CMK (cell line): ENCODE results near the gene NKX3-2.
"Not testable (repeated sequence)": the region's sequence is repeated elsewhere in the genome, so short reads cannot be mapped to it uniquely, and the experiment has no call there.

Experiments
- DNase-seq: peaks from one replicate; pipeline ENCODE4 v3.0.0-alpha.2; 2010; ENCODE audit warnings: low read depth

The NKX3-2 gene

DNA sequence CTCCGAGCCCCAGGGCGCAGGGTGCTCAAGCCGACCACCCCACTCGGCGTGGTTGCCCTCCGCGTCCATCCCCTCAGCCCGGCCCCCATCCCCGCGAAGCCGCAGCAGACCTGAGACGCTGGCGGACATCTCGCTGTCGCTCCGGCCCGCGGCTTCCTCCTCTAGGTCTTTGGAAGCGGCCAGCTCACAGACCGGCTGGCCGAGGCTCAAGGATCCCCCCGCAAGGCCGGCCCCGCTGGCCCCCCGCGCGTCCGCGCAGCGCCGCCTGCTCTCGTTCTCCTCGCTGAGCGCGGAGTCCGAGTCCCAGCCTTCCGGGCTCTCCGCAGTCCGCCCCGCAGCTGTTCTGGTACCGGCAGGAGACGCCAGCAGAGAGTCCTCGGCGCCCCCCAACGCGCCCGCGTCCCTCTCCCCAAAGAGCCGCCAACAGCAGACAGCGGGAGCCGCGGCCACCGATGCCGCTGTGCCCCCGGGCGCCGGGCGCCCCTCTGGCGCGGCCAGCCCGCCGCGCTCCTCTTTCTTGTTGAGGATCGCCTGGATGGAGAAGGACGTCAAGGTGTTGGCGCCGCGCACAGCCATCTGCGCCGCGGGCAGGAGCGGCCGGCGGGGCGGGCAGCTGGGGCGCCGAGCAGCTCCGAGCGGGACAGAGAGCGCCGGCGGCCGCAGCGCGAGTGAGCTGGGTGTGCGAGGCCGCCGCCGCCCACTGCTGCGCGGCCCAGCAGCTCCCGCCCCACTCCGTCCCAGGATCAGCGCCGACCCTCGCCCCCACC is at the start of gene NKX3-2:
NKX3-2 (minus strand) TSS at position 670 of the 767 bp plus-strand sequence; CDS start at position 576, 94 bp downstream.
- DNase-seq = no peak

GRCh38 chr4:13592220-13592619 is 47.9 kb upstream of the NKX3-2 start:
- no peak for DNase-seq

DNA sequence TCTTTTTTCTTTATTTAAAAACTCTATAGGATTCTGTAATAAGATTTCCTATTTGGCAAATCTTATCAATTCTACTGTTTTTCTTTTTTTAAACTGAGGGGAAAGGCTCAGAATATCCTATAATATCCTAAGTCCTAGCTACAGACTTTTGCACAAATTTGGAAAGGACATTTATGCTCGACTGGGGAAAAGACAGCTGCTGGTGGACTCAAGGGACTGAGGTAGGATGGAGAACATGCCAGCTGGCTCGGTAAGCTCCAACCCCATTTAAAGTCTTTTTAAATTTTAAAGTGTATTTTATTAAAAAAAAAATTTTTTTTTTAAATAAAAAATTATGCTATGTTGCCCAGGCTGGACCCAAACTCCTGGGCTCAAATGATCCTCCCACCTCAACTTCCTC is 46.5 kb upstream of the NKX3-2 start:
- no peak for DNase-seq

- DNase-seq = no peak
Observed at GRCh38 chr4:13588954-13589353, 44.6 kb upstream of the NKX3-2 start.

- no peak for DNase-seq
Observed at GRCh38 chr4:13584481-13584880, 40.2 kb upstream of the NKX3-2 start.

- no peak for DNase-seq
Observed at GRCh38 chr4:13580036-13580435, 35.7 kb upstream of the NKX3-2 start.

DNA sequence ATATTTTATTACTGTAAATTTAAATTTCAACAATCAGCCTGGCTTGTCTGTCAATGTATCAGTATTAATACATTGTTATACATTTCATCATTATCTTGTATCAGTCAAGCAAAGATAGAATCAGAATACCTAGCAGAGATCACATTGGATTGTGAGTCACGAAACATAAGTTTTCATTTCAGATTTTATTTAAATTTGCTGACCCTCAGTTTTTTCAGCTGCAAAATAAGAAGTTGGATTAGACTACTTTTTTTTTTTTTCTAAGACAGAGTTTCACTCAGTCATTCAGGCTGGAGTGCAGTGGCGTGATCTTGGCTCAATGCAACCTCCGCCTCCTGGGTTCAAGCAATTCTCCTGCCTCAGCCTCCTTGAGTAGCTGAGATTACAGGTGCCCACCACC is 33.4 kb upstream of the NKX3-2 start:
- DNase-seq = no peak

GRCh38 chr4:13570916-13571315 is 26.6 kb upstream of the NKX3-2 start:
- no peak for DNase-seq

GRCh38 chr4:13567125-13567524 is 22.8 kb upstream of the NKX3-2 start:
- no peak for DNase-seq

- no peak for DNase-seq
Observed at GRCh38 chr4:13562876-13563275, 18.6 kb upstream of the NKX3-2 start.

DNA sequence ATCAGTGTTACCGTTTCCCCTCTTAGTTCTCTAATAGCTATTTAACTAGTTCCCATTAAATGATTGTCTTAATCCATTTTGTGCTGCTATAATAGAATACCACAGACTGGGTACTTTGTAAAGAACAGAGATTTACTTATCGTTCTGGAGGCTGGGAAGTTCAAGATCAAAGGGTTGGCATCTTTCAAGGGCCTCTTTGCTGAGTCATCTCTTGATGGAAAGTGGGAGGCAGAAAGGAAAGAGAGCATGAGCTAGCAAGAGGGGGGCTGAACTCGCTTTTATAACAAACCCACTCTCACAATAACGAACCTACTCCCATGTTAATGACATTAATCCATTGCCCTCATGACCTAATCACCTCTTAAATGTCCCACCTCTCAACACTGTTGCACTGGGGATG is 17.4 kb upstream of the NKX3-2 start:
- DNase-seq = no peak

GRCh38 chr4:13560111-13560510 is 15.8 kb upstream of the NKX3-2 start:
- DNase-seq = not testable (repeated sequence)

DNA sequence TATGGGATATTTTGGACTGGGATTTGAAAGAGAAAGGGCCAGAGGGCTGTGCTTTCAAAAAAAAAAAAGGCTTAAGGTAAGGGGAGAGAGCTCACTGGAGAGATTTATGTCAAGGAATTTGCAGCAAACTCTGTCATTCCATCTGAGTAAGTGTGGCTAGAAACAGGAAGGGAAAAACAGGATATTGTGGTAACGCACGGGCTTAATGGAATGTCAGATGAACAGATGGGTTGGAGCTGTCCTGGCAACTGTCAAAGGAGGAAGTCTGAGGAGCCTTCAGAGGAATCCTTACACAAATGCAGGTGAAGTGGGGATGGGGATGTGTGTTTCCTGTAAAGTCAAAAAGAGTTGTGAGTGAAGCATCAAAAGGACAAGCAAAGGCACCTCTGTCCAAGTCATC is 15.1 kb upstream of the NKX3-2 start:
- no peak for DNase-seq

DNA sequence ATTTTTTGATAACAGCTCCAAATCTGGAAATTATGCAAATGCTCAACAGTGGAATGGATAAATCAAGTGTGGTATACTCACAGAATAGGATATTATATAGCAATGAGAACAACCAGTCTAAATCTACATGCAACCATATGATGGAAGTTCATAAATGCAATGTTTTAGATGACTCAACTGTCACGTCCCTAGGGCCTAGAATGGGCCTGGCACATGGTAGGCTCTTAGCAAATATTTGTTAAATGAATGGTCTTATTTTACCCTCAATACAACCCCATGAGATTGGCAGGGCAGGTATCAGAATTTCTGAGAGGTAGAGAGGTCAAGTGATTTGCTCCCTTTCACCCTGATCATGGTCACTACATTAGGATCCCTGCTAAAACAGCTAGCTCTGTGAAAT is 14.6 kb upstream of the NKX3-2 start:
- no peak for DNase-seq

DNA sequence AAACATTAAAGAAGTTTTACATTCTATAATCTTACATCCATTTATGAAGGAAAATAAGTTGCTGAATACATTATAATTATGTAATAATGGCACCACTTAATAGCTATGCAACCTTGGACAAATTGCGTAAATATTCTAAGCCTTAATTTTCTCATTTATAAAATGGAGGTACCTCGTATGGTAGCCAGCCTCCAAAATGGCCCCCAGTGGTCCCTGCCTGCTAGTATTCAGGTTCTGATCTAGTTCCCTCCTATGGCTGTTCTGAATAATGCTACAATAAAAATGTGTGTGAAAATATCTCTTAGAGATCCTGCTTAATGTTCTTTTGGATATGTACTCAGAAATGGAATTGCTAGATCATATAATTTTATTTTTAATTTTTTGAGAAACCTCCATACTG is 11.0 kb upstream of the NKX3-2 start:
- no peak for DNase-seq

DNA sequence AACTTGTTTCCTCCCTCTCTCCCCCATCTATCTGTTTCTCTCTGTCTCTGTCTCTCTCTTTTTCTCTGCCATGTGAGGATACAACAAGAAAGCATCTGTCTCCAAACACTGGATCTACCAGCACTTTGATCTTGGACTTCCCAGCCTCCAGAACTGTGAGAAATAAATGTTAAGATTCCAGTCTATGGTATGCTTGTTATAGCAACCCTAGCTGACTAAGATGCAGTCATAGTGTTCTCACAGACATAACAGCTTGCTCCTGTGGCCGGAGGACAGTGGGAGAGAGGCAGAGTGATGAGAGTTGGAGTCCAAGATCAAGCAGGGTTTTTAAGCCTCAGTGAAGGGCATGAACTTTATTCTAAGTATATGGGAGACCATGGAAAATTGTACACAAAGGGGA is 8.8 kb upstream of the NKX3-2 start:
- DNase-seq = no peak

DNA sequence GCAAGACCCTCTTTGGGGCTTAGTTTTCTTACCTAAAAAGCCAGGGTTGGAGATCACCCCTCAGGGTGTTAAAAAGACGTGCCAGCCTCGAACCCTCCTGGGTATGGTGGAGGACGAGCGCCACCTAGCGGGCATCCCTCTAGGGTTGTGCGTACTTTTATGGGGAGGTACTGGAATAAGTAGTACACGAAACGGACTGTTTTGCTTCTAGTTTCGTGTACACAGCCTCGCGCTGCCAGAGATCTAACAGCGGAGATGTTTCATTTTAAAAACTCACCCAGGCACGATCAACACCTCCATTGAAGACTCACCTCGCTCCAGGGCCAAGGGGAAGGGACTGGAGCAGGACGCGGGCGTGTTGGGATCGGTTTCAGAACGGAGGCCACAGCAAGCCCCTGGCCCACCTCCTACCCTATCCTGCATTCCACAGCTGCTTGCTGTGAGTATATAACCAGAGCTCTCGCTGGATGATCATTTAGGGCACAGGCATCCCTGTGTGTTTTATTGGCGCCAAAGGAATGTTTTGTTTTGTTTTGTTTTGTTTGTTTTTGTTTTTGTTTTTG is 4.8 kb upstream of the NKX3-2 start:
- DNase-seq = peak; percentile 72

DNA sequence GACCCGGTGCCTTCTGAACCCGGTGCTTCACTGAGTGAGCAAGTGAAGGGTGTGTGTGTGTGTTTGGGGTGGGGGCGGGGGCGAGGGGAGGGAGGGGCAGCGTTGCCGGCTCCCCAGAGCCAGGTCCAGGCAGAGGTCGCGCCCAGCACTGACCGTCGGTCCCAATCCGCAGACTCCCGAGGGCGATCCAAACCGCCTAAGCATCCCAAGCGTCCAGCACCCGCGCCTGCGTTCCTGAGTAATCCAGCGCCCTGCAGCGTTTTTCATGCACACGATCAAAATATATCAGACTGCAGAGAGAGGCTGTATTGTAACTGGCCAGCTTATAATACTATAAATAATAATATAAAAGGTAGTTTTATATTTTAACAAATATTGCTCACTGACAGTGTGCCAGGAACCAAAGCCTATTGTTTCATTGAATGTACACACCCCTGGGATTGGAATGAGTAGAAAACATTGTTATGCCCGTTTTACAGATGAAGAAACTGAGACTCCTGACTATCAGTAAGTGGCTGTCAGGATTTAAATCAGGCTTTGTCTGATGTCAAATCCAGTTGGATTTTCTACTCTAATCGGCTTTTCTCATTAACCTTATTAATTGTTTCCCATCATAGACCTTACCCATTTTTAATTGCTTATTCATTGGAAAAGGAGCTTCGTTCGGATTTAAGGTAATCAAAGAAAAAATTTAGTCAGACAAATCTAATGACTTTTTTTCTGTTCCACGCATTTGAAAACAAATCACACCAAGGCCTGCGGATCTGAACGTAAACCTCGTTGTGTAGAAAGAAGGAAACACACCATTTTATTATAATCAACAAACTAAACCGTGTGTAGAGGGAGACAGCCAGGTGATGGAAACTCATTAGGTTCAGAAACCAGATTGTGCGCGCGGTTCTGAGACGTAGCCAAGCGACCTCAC is 4.0 kb upstream of the NKX3-2 start:
- no peak for DNase-seq

DNA sequence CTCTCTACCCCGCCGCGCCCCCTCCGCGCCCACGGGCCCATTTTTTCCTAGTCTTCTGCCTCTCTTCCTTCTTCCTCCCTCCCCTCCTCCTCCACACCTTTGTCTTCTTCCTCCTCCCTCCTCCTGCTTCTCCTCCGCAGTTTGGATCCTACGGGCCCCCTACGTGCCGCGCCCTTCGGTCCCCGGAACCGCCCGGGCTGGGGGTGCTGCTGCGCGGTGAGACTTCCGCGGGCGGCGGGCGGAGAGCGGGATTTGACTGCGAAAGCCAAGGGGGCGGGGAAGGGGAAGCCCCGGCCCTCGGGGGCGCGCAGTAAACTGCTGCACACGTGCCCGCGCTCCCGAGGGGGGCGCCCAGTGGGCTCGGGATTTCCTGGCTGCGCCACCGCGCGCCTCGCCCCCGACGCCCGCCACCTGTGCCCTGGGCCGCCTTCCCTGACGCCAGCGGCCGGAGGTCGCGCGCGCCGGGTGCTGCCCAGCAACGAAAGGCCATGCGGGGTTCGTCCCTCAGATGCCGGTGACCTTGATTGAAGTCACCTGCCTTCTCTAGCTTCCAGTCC is 3.3 kb upstream of the NKX3-2 start:
- no peak for DNase-seq

GRCh38 chr4:13546941-13547484 is 2.7 kb upstream of the NKX3-2 start:
- DNase-seq = no peak

DNA sequence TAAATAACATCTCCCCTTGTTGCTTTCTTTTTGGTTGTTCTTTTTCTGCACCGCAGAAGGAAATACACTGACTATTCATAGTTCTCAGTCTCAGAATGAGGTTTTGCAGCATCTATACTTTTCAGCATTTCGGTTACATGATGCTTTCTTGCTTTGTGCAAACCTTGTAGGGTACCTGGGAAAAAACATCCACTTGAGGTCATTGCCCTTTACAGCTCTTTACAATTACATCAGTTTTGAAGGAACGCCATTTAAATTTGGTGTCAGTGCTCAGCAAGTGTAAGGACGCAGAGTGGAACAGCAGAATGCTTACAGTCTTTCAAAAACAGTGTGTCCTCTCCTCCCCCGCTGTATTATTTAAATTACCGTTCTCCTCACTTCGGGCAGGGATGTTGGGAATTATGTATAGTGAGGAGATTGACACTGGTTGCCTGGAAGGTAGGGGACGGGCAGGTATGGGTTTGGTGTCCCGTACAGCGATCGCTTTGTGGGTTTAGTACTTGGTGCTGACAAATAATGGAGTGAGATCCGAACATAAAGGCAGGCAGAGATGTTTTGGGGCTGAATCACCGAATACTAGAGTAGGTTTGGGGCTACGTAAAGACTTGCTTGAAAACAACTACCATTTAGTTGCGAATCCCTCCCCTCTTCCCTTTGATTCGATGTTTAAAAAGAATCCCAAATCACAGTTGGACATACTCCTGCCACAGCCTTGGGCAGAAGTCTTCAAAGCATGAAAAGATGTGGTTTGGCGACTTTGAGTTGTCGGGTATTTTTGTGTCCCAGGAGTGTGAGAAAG is 2.0 kb upstream of the NKX3-2 start:
- no peak for DNase-seq
